Measurements from ENCODE around the gene FHL3.
"Not testable (repeated sequence)": the region's sequence is repeated elsewhere in the genome, so short reads cannot be mapped to it uniquely, and the experiment has no call there.

Gene FHL3

GRCh38 chr1:38034871-38035270, 29.6 kb upstream of the FHL3 start:
- DNase-seq, result no peak

- DNase-seq, result not testable (repeated sequence)
These were observed 27.7 kb upstream of the FHL3 start for GRCh38 chr1:38032992-38033391.

GRCh38 chr1:38031513-38031866, 26.2 kb upstream of the FHL3 start:
- DNase-seq, result no peak

- no peak for DNase-seq
These were observed 25.5 kb upstream of the FHL3 start for GRCh38 chr1:38030596-38031512.

GRCh38 chr1:38029685-38030511, 24.6 kb upstream of the FHL3 start:
- DNase-seq, result no peak

- no peak for DNase-seq
These were observed 23.9 kb upstream of the FHL3 start for GRCh38 chr1:38029081-38029681.

GRCh38 chr1:38028671-38029070, 23.4 kb upstream of the FHL3 start:
- DNase-seq, result no peak

- DNase-seq, result no peak
These were observed 22.8 kb upstream of the FHL3 start for GRCh38 chr1:38028105-38028591.

GRCh38 chr1:38027201-38028104, 22.1 kb upstream of the FHL3 start:
- no peak for DNase-seq

GRCh38 chr1:38026592-38027200, 21.4 kb upstream of the FHL3 start:
- DNase-seq, result no peak

- no peak for DNase-seq
These were observed 20.4 kb upstream of the FHL3 start for GRCh38 chr1:38025664-38026063.

GRCh38 chr1:38025233-38025632, 19.9 kb upstream of the FHL3 start:
- DNase-seq, result no peak

GRCh38 chr1:38022810-38023209, 17.5 kb upstream of the FHL3 start:
- no peak for DNase-seq

- DNase-seq, result no peak
These were observed 16.7 kb upstream of the FHL3 start for GRCh38 chr1:38021969-38022368.

GRCh38 chr1:38020396-38020795, 15.1 kb upstream of the FHL3 start:
- DNase-seq, result no peak

GRCh38 chr1:38018864-38019343, 13.6 kb upstream of the FHL3 start:
- no peak for DNase-seq

- no peak for DNase-seq
These were observed 10.8 kb upstream of the FHL3 start for GRCh38 chr1:38015978-38016725.

- no peak for DNase-seq
These were observed 9.6 kb upstream of the FHL3 start for GRCh38 chr1:38014724-38015424.

GRCh38 chr1:38014171-38014570, 8.9 kb upstream of the FHL3 start:
- no peak for DNase-seq

- no peak for DNase-seq
These were observed 7.9 kb upstream of the FHL3 start for GRCh38 chr1:38013227-38013622.
